AG04449 (cell line): Measurements from ENCODE around the gene PRAC1.

Experiments
- CTCF ChIA-PET: fragments of 350-600 bp; formaldehyde crosslinking; extraction: SDS; loops from one replicate; lab custom pipeline; 2021; ENCODE audit warnings: antibody characterized with exemption; lab: Yijun Ruan, JAX
- POLR2A ChIA-PET: fragments of 400-600, 350-600 bp; formaldehyde crosslinking; extraction: SDS; loops from one replicate; lab custom pipeline; 2020; ENCODE audit warnings: antibody characterized with exemption, inconsistent platforms; lab: Yijun Ruan, JAX
- DNase-seq: peaks from one replicate; pipeline ENCODE4 v3.0.0-alpha.2; 2010; ENCODE audit warnings: low read depth, low spot score
- H3K4me3 ChIP-seq: 2 replicates; pipeline ENCODE4 v1.5.1; 2011; ENCODE audit warnings: low read depth, mild to moderate bottlenecking, control low read depth, low read length
- TF ChIP-seq, protein P1 (sequence below): IDR thresholded peaks from one replicate; pipeline ENCODE4 v1.5.1; 2011; ENCODE audit warnings: mild to moderate bottlenecking, moderate library complexity, low read length, control low read depth, inconsistent platforms; ENCODE audit not compliant: insufficient read depth; ENCODE audit errors: missing control alignments

PRAC1 gene

DNA sequence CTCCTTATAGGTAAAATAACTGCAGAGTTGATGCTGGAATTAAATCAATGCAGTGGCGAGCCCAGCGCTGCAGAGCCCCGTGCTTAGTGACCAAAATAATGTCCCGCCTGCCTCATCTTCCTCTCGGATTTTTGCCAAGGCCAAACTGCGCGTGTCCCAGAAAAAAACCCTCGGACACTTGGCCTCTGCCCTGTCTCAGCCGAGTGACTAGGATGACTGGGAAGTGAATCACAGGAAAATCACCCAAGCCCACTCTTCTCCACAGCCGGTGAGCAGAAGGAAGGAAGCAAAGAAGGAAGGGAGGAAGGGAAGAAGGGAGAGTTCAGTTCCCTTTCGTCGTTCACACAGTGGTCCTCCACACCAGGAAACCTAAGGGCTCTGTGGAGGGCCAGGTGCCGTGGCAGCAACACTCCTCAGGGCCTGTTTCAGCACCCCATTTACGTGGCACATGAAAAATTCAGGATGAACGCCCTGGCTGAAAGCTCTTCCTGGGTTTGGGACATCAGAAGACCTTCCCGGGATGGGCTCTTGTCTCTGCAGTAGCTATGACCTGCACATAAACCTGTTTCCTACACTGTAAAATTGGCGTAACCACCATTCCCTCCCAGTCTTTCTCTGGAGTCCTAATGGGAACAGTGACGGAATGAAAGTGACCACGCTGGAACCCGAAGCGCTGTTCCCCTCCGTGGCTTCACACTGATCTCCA, 31.6 kb upstream of the PRAC1 start:
- ChIA-PET CTCF (interaction anchor here (2.0 kb wide), 1 partner anchor 30 kb away, joined by 5 read pairs; no protein-coding TSS in a partner anchor), POLR2A (no interaction called here)
- TF ChIP-seq, protein P1, sequence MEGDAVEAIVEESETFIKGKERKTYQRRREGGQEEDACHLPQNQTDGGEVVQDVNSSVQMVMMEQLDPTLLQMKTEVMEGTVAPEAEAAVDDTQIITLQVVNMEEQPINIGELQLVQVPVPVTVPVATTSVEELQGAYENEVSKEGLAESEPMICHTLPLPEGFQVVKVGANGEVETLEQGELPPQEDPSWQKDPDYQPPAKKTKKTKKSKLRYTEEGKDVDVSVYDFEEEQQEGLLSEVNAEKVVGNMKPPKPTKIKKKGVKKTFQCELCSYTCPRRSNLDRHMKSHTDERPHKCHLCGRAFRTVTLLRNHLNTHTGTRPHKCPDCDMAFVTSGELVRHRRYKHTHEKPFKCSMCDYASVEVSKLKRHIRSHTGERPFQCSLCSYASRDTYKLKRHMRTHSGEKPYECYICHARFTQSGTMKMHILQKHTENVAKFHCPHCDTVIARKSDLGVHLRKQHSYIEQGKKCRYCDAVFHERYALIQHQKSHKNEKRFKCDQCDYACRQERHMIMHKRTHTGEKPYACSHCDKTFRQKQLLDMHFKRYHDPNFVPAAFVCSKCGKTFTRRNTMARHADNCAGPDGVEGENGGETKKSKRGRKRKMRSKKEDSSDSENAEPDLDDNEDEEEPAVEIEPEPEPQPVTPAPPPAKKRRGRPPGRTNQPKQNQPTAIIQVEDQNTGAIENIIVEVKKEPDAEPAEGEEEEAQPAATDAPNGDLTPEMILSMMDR: no peak
- no peak overlapping the region for H3K4me3 ChIP-seq
- DNase-seq: no peak

DNA sequence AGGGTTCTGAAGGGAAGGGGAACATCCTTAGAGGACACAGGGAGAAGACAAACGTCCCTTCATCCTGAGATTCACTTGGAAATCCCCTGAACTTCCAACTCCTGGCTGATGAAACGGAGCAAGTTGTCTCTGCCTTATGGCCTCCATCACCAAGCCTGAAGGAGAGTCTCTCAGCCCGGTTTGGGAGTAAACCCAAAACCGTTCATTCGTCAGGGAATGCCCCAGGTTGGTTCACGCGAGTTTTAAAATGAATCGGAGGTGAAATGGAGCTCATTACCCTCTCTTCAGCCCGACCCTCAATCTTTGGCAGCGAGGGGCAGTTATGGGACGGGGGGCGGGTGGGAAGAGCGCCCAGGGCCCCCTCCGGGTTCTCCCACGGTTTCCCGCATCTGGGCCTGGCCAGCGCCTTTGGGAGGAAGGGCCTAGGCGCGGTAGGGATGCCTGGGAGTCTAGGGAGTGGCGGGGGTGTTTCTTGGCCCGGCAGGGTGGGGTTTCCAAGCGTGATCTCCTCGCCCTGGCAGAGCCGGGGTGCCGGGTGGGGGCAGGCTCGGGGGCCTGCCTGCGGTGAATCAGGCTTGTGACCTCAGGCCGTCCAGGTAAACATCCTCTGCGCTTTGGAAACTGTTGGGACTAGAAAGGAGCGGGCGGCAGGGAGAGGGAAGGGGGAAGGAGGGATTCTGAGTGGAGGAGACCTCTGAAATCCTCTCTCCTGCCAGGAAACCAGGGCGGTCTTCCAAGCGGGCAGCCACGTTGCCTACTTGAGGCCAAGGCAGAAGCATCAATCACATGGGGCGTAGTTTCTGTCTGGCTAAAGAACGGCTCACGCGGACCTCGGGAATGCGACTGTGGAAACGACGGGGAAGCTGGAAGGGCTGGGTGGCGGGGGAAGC, 30.3 kb upstream of the PRAC1 start:
- H3K4me3 ChIP-seq: no peak overlapping the region
- POLR2A ChIA-PET: no interaction called here
- CTCF ChIA-PET: interaction anchor here (0.8 kb wide), 1 partner anchor 36 kb away, joined by 3 read pairs; no protein-coding TSS in a partner anchor
- DNase-seq: no peak
- TF ChIP-seq, protein P1: no peak

DNA sequence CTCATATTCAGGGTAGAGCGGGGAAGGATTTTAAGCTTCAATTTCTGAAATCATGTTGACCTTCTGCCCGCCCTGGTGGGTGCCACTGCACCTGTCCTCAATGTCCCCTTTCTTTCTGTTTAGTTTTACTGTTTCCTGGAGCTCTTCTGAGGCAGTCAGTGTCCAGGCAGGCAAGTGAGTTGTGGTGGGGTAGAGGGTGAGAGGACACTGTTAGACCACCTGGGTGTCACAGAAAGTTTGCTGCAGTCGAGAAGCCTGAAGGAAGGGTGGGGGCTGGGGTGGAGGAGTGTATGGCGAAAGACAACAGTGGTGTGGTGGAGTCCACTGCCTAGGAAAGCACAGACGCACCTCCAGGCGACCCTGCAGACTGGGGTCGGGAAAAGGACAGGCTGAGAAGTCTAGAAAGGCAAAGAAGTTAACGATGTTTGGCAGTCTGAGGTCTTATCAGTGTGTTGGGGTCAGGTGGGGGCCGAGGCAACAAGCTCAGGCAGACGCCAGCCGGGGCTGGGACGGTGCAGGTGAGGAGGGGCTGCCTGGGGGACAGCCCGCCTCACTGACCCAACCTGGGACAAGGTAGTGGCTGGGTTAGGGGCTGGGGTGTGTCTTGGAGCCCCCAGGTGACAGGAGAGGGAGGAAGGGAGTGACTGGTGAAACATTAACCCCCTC, 29.5 kb upstream of the PRAC1 start:
- H3K4me3 ChIP-seq: no peak overlapping the region
- TF ChIP-seq, protein P1: no peak
- no peak for DNase-seq
- ChIA-PET CTCF (interaction anchor here (0.8 to 2.0 kb wide), 6 partner anchors 14 to 52 kb away, joined by 3 to 11 read pairs (median 4); no protein-coding TSS in a partner anchor), POLR2A (interaction anchor here (1.0 kb wide), 1 partner anchor 23 kb away, joined by 5 read pairs; the partner anchor contains the start of gene HOXB13)

DNA sequence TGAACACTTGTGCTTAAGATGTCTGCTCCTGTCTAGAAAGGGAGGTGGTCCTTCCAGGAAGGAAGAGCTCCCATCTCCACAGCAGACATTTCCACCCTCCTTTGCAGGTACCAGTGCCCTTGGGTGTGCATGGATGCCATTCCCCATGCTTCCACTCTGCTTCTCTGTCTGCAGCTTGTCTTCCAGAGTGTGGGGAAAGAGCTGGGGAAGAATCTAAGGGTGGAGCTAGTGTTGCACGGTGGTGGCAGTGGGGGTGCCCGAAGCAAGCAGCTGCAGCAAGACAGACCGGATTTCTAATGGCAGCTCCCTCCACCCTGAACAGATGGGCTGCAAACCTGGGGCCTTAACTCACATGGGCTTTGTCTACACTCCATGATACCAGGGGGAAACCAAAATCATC, 28.9 kb upstream of the PRAC1 start:
- ChIA-PET CTCF (interaction anchor here (0.8 to 2.0 kb wide), 6 partner anchors 14 to 52 kb away, joined by 3 to 11 read pairs (median 4); no protein-coding TSS in a partner anchor), POLR2A (interaction anchor here (1.0 kb wide), 1 partner anchor 23 kb away, joined by 5 read pairs; the partner anchor contains the start of gene HOXB13)
- H3K4me3 ChIP-seq: no peak overlapping the region
- TF ChIP-seq, protein P1: no peak
- DNase-seq: no peak

DNA sequence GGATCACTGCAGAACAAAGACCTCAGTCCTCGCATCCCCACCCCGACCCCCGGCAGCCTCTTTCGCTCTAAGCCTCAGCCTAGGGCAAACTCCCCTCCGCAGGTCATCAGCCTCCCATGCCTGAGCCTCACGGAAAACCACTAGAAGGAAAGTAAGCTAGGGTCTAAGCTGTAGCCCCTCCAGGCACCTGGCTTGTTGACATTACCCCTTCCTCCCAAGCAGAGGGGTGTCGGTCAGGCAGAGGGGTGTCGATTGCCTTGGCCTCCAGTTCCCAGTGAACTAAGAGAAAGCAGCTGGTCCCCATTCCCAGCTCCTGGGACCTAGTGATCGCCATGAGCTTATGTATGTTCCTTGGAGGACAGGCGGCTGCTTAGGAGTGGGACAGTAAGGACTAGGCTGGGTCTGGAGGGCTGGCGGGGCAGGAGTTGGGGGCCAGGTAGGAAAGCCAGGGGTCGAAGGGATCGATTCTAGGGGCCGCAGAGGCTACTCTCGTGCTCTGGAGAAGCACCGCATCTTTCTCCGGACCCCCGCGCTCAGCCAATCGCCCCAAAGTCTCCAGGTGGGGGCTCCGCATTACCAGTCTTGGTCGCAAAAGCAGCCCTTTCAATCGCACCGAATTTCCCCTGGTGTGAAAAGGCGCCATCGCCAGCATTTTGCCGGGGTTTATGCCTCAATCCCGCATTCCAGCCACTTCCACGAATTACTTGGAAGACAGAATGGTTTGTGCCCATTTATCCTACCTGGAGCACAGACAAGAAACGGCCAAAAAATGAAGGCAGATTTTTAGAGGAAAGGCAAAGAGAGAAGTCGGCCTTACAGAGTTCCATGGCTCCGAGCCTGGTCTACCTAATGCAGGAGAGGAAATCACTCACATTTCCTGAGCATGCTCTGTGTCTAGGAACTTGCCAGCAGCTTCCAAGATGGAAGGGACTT, 27.6 kb upstream of the PRAC1 start:
- ChIA-PET CTCF (interaction anchor here (0.9 to 2.0 kb wide), 4 partner anchors 24 to 55 kb away, joined by 3 to 11 read pairs (median 6); no protein-coding TSS in a partner anchor), POLR2A (no interaction called here)
- no peak for DNase-seq
- TF ChIP-seq, protein P1: no peak
- no peak overlapping the region for H3K4me3 ChIP-seq
